Activated CD8-positive, alpha-beta T cell treated with anti-CD3 and anti-CD28 coated beads, Interleukin-2, amount 10 ng/mL, durations not matched to agents 7 days and 5 days (primary cell): ENCODE measurements around the gene STAP2. TPM values are rescaled to one million over a fixed set of nuclear protein-coding genes. Genes with fewer than 3 reads are reported as not detected.
"Not testable (repeated sequence)": the region's sequence is repeated elsewhere in the genome, so short reads cannot be mapped to it uniquely, and the experiment has no call there.

Experiments used
- ATAC-seq: fragments of 150-1000 bp; cut with Tn5 transposase; one replicate; pipeline ENCODE4 v1.10.0; 2021; ENCODE audit warnings: moderate library complexity
- CTCF ChIA-PET: fragments of 350-600 bp; sonication (Branson Sonifier 250); formaldehyde crosslinking; loops from one replicate; lab custom pipeline; 2021; ENCODE audit warnings: antibody characterized with exemption; lab: Charles Lee
- POLR2A ChIA-PET: fragments of 350-600 bp; sonication (Branson Sonifier 250); formaldehyde crosslinking; loops from one replicate; lab custom pipeline; 2021; ENCODE audit warnings: antibody characterized with exemption; lab: Charles Lee
- DNase-seq: peaks from one replicate; pipeline ENCODE4 v3.0.0-alpha.2; 2020
- H3K27ac Mint-ChIP-seq: one replicate; pipeline ENCODE4 v1.8.0; 2021; ENCODE audit warnings: mild to moderate bottlenecking, mixed read lengths
- H3K27me3 Mint-ChIP-seq: one replicate; pipeline ENCODE4 v1.8.0; 2021; ENCODE audit warnings: low read depth, mixed read lengths
- H3K36me3 Mint-ChIP-seq: one replicate; pipeline ENCODE4 v1.8.0; 2021; ENCODE audit warnings: low read depth, mixed read lengths
- H3K4me1 Mint-ChIP-seq: one replicate; pipeline ENCODE4 v1.8.0; 2021; ENCODE audit warnings: low read depth, mixed read lengths
- H3K4me3 Mint-ChIP-seq: one replicate; pipeline ENCODE4 v1.8.0; 2021; ENCODE audit warnings: mild to moderate bottlenecking, mixed read lengths
- H3K9me3 Mint-ChIP-seq: one replicate; pipeline ENCODE4 v1.8.0; 2022; ENCODE audit warnings: mixed read lengths; ENCODE audit not compliant: insufficient read depth
- total RNA-seq, 2 experiments: library from RNA; stranded (reverse); gene quantifications; one replicate each; pipeline ENCODE4 v1.2.3, GENCODE V29; 2021

The STAP2 gene
- total RNA-seq, 2 experiments from 2014 or later: 14.3 to 16.5 TPM

- CTCF ChIA-PET: interaction anchor here (1.2 to 2.2 kb wide), 3 partner anchors 10 to 75 kb away, joined by 5 to 9 read pairs (median 6); no protein-coding TSS in a partner anchor
- no peak for ATAC-seq
Observed at GRCh38 chr19:4277191-4277696, 61.4 kb downstream of the STAP2 start.

GRCh38 chr19:4274321-4274686, 64.3 kb downstream of the STAP2 start:
- DNase-seq, H3K4me1 Mint-ChIP-seq, CTCF ChIA-PET, H3K27me3 Mint-ChIP-seq, H3K9me3 Mint-ChIP-seq, H3K4me3 Mint-ChIP-seq, ATAC-seq, H3K27ac Mint-ChIP-seq: not testable (repeated sequence)
- H3K36me3 Mint-ChIP-seq: peaks cover 13% of the 10 kb centered on the region
- POLR2A ChIA-PET: interaction anchor here (0.6 to 1.0 kb wide), 2 partner anchors 84 to 197 kb away, joined by 3 read pairs; no protein-coding TSS in a partner anchor

More at GRCh38 chr19:4277191-4277696, 61.4 kb downstream of the STAP2 start:
- POLR2A ChIA-PET: interaction anchor here (1.0 kb wide), 1 partner anchor 27 kb away, joined by 3 read pairs; the partner anchor contains the start of gene FSD1
- H3K27ac Mint-ChIP-seq: no peak overlapping the region
- H3K4me3 Mint-ChIP-seq: no peak overlapping the region
- H3K27me3 Mint-ChIP-seq: peaks cover 20% of the 10 kb centered on the region
- no peaks in the 10 kb centered on the region for H3K9me3 Mint-ChIP-seq
- H3K36me3 Mint-ChIP-seq: peaks cover 3% of the 10 kb centered on the region
- H3K4me1 Mint-ChIP-seq: peaks cover 10% of the 10 kb centered on the region
- no peak for DNase-seq

Other genes with a start within 250 kb of the STAP2 start
- 100 to 1,000 TPM; 218 to 234 TPM for gene MAP2K2, start 214.7 kb downstream of the STAP2 start, total RNA-seq
- gene CREB3L3, start 185.2 kb downstream of the STAP2 start, total RNA-seq: under 1 TPM; 0.16 to 0.18 TPM
- 10 to 100 TPM; 30.8 to 40.4 TPM for gene SIRT6, start 156.3 kb downstream of the STAP2 start, total RNA-seq
- gene ANKRD24, start 156.1 kb downstream of the STAP2 start, total RNA-seq: under 1 TPM; 0.68 to 0.73 TPM
- gene EBI3, start 109.3 kb downstream of the STAP2 start, total RNA-seq: not detected
- 10 to 100 TPM; 24.8 to 26.1 TPM for gene YJU2, start 91.7 kb downstream of the STAP2 start, total RNA-seq
- gene SHD, start 59.6 kb downstream of the STAP2 start, total RNA-seq: not detected
- gene TMIGD2, start 36.4 kb downstream of the STAP2 start, total RNA-seq: 10 to 100 TPM; 35.9 to 39.5 TPM
- gene FSD1, start 34.2 kb downstream of the STAP2 start, total RNA-seq: 10 to 100 TPM; 26.7 to 27.7 TPM
- gene MPND, start 4.7 kb upstream of the STAP2 start, total RNA-seq: 10 to 100 TPM; 26.0 to 27.6 TPM
- gene SH3GL1, start 61.7 kb upstream of the STAP2 start, total RNA-seq: 10 to 100 TPM; 65.1 to 67.9 TPM
- 100 to 1,000 TPM in 1 of 2 experiments, 10 to 100 TPM in 1; 95.3 to 104 TPM for gene CHAF1A, start 63.8 kb upstream of the STAP2 start, total RNA-seq
- 10 to 100 TPM; 34.1 to 36.6 TPM for gene UBXN6, start 119.0 kb upstream of the STAP2 start, total RNA-seq
- 10 to 100 TPM; 53.9 to 57.6 TPM for gene HDGFL2, start 133.5 kb upstream of the STAP2 start, total RNA-seq
- not detected for gene PLIN4, start 179.7 kb upstream of the STAP2 start, total RNA-seq
- gene PLIN5, start 196.4 kb upstream of the STAP2 start, total RNA-seq: not detected
- gene LRG1, start 201.2 kb upstream of the STAP2 start, total RNA-seq: not detected
- not detected for gene SEMA6B, start 220.9 kb upstream of the STAP2 start, total RNA-seq